ENCODE data around the gene TUBA1B.
"Not testable (repeated sequence)": the region's sequence is repeated elsewhere in the genome, so short reads cannot be mapped to it uniquely, and the experiment has no call there.

DNA sequence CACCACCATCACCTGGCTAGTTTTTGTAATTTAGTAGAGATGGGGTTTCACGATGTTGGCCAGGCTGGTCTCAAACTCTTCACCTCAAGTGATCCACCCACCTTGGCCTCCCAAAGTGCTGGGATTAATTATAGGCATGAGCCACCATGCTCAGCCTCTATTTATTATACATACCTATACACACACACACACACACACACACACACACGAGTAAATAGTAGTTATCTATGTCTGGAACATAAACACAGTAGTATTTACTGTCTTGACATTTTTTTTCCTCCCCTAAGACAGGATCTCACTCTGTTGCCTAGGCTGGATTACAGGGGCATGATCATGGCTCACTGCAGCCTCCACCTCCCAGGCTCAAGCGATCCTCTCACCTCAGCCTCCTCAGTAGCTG, 5.8 kb upstream of the TUBA1B start:
- not testable (repeated sequence) for TF ChIP-seq STAG1 (CRISPR knock-in tag; IDR thresholded peaks at IDR 0.05); CHD4 (IDR thresholded peaks at IDR 0.05; ENCODE audit: borderline replicate concordance, low read length); KDM1A (CRISPR knock-in tag; IDR thresholded peaks at IDR 0.05); ZFP36 (IDR thresholded peaks at IDR 0.05; ENCODE audit: borderline replicate concordance, low read depth, low read length, partially characterized antibody); ETV5 (CRISPR knock-in tag; IDR thresholded peaks at IDR 0.05; ENCODE audit: borderline replicate concordance); KLF12 (CRISPR knock-in tag; IDR thresholded peaks at IDR 0.05; ENCODE audit: borderline replicate concordance); YY1 (IDR thresholded peaks at IDR 0.05; ENCODE audit: insufficient read depth, insufficient replicate concordance, low read depth, low read length); NR3C1 (CRISPR knock-in tag; IDR thresholded peaks at IDR 0.05); NFE2L2 (IDR thresholded peaks at IDR 0.05; ENCODE audit: low read length); GABPA (IDR thresholded peaks at IDR 0.05; ENCODE audit: low read depth, low read length); GABPA (CRISPR knock-in tag; IDR thresholded peaks at IDR 0.05; ENCODE audit: low read depth); SRSF1 (optimal IDR thresholded peaks at IDR 0.05; ENCODE audit: low read depth, low read length); SMC3 (IDR thresholded peaks at IDR 0.05; ENCODE audit: low read length); RFX3 (CRISPR knock-in tag; IDR thresholded peaks at IDR 0.05); ERF (CRISPR knock-in tag; IDR thresholded peaks at IDR 0.05)
